WTC11 (cell line): ENCODE measurements around the gene PLAA. TPM values are rescaled to one million over a fixed set of nuclear protein-coding genes. Genes with fewer than 3 reads are reported as not detected.

Experiments
- ATAC-seq: fragments of 200-7000 bp; cut with Tn5 transposase; 2 replicates; pipeline ENCODE4 v1.10.0; 2021; ENCODE audit warnings: mild to moderate bottlenecking, moderate library complexity
- CTCF ChIA-PET: fragments of 300-600 bp; sonication (Branson Sonifier 250); formaldehyde crosslinking; loops from one replicate; lab custom pipeline; 2021; ENCODE audit warnings: antibody characterized with exemption; lab: Charles Lee
- POLR2A ChIA-PET: fragments of 350-600 bp; sonication (Branson Sonifier 250); formaldehyde crosslinking; loops from one replicate; lab custom pipeline; 2021; ENCODE audit warnings: antibody characterized with exemption; lab: Charles Lee
- DNase-seq: peaks from one replicate; pipeline ENCODE4 v3.0.0; 2021; ENCODE audit warnings: low spot score
- H3K27ac Mint-ChIP-seq: 2 replicates; pipeline ENCODE4 v1.8.0; 2021; ENCODE audit warnings: mixed read lengths
- H3K27me3 Mint-ChIP-seq: 2 replicates; pipeline ENCODE4 v1.8.0; 2021; ENCODE audit warnings: low read depth, mild to moderate bottlenecking, moderate library complexity, mixed read lengths
- H3K36me3 Mint-ChIP-seq: 2 replicates; pipeline ENCODE4 v1.8.0; 2021; ENCODE audit warnings: mixed read lengths
- H3K4me1 Mint-ChIP-seq: 2 replicates; pipeline ENCODE4 v1.8.0; 2022; ENCODE audit warnings: mixed read lengths
- H3K4me3 Mint-ChIP-seq: 2 replicates; pipeline ENCODE4 v1.8.0; 2021; ENCODE audit warnings: mild to moderate bottlenecking, moderate library complexity, mixed read lengths
- H3K9me3 Mint-ChIP-seq: 2 replicates; pipeline ENCODE4 v1.8.0; 2021; ENCODE audit warnings: mixed read lengths
- ARID4B ChIP-seq: sonication (generic); formaldehyde crosslinking; IDR thresholded peaks from 2 replicates; pipeline ENCODE4 v1.8.0; 2023; ENCODE audit warnings: missing genetic modification reagents, mild to moderate bottlenecking, borderline replicate concordance
- ATF1 ChIP-seq: sonication (generic); formaldehyde crosslinking; IDR thresholded peaks from 2 replicates; pipeline ENCODE4 v1.8.1; 2023; ENCODE audit warnings: mild to moderate bottlenecking, moderate library complexity, missing genetic modification reagents
- ATF6 ChIP-seq: sonication (generic); formaldehyde crosslinking; IDR thresholded peaks from 2 replicates; pipeline ENCODE4 v1.8.1; 2023; ENCODE audit warnings: mild to moderate bottlenecking, missing genetic modification reagents
- CREM ChIP-seq: sonication (generic); formaldehyde crosslinking; IDR thresholded peaks from 2 replicates; pipeline ENCODE4 v1.8.1; 2022; ENCODE audit warnings: mild to moderate bottlenecking, missing genetic modification reagents, moderate library complexity
- CTCF ChIP-seq: fragments of 200-600 bp; IDR thresholded peaks from 2 replicates; pipeline ENCODE4 v1.8.0; 2022; ENCODE audit warnings: antibody characterized with exemption
- ESRRA ChIP-seq: sonication (generic); formaldehyde crosslinking; IDR thresholded peaks from 2 replicates; pipeline ENCODE4 v1.8.1; 2022; ENCODE audit warnings: mild to moderate bottlenecking, missing genetic modification reagents, borderline replicate concordance
- FOXP1 ChIP-seq: sonication (generic); formaldehyde crosslinking; IDR thresholded peaks from 2 replicates; pipeline ENCODE4 v1.8.0; 2022; ENCODE audit warnings: missing genetic modification reagents, mild to moderate bottlenecking, moderate library complexity, borderline replicate concordance
- IRF2 ChIP-seq: sonication (generic); formaldehyde crosslinking; IDR thresholded peaks from 2 replicates; pipeline ENCODE4 v1.8.0; 2022; ENCODE audit warnings: low read depth, missing genetic modification reagents, borderline replicate concordance
- JAZF1 ChIP-seq: fragments of 250-450 bp; sonication (Bioruptor Pico); IDR thresholded peaks from 2 replicates; pipeline ENCODE4 v1.9.0; 2021; ENCODE audit warnings: moderate library complexity, mild to moderate bottlenecking, inconsistent platforms
- MXD4 ChIP-seq: fragments of 250-450 bp; sonication (Bioruptor Pico); IDR thresholded peaks from 2 replicates; pipeline ENCODE4 v1.8.0; 2021; ENCODE audit warnings: mild to moderate bottlenecking, moderate library complexity, borderline replicate concordance
- SMAD3 ChIP-seq: sonication (generic); formaldehyde crosslinking; IDR thresholded peaks from 2 replicates; pipeline ENCODE4 v1.8.0; 2022; ENCODE audit warnings: missing genetic modification reagents, mild to moderate bottlenecking, borderline replicate concordance
- SMAD4 ChIP-seq: sonication (generic); formaldehyde crosslinking; IDR thresholded peaks from 2 replicates; pipeline ENCODE4 v1.8.0; 2022; ENCODE audit warnings: mild to moderate bottlenecking, missing genetic modification reagents
- TEAD4 ChIP-seq: sonication (generic); formaldehyde crosslinking; IDR thresholded peaks from 2 replicates; pipeline ENCODE4 v1.8.0; 2022; ENCODE audit warnings: mild to moderate bottlenecking, missing genetic modification reagents
- TP53 ChIP-seq: sonication (generic); formaldehyde crosslinking; IDR thresholded peaks from 2 replicates; pipeline ENCODE4 v1.8.1; 2023; ENCODE audit warnings: mild to moderate bottlenecking, missing genetic modification reagents
- ZBTB43 ChIP-seq: sonication (generic); formaldehyde crosslinking; IDR thresholded peaks from 2 replicates; pipeline ENCODE4 v1.8.1; 2023; ENCODE audit warnings: mild to moderate bottlenecking, missing genetic modification reagents
- ZNF263 ChIP-seq: sonication (generic); formaldehyde crosslinking; IDR thresholded peaks from 2 replicates; pipeline ENCODE4 v1.8.1; 2022; ENCODE audit warnings: low read depth, mild to moderate bottlenecking, moderate library complexity, missing genetic modification reagents
- ZNF512 ChIP-seq: sonication (generic); formaldehyde crosslinking; IDR thresholded peaks from 2 replicates; pipeline ENCODE4 v1.8.1; 2022; ENCODE audit warnings: missing genetic modification reagents, borderline replicate concordance
- total RNA-seq: library from RNA; stranded (reverse); gene quantifications from 3 replicates; pipeline ENCODE4 v1.2.3, GENCODE V29; 2021

PLAA gene
- total RNA-seq, 1 experiment from 2014 or later, result 56.1 TPM

GRCh38 chr9:26939955-26940711 lies 6.9 kb downstream of the PLAA start:
- peaks cover 29% of the 10 kb centered on the region for H3K4me1 Mint-ChIP-seq
- H3K36me3 Mint-ChIP-seq, result no peaks in the 10 kb centered on the region
- H3K27ac Mint-ChIP-seq, result no peak overlapping the region
- TF ChIP-seq IRF2 (CRISPR knock-in tag) (no peak), ZNF512 (CRISPR knock-in tag) (no peak), MXD4 (CRISPR knock-in tag) (no peak), ATF6 (CRISPR knock-in tag) (no peak), ZNF263 (no peak), JAZF1 (CRISPR knock-in tag) (no peak), ATF1 (no peak), ESRRA (CRISPR knock-in tag) (no peak), SMAD4 (CRISPR knock-in tag) (no peak), CREM (CRISPR knock-in tag) (no peak), SMAD3 (no peak), ZBTB43 (CRISPR knock-in tag) (no peak)
- peaks cover 4% of the 10 kb centered on the region; the same call in 1 of the 2 replicates for H3K9me3 Mint-ChIP-seq
- no peak for ATAC-seq
- ChIA-PET CTCF (no interaction called here), POLR2A (no interaction called here)
- DNase-seq, result no peak
- H3K4me3 Mint-ChIP-seq, result no peak overlapping the region
- H3K27me3 Mint-ChIP-seq, result no peaks in the 10 kb centered on the region

GRCh38 chr9:26937816-26938371 lies 9.1 kb downstream of the PLAA start:
- Mint-ChIP-seq H3K36me3 (no peaks in the 10 kb centered on the region), H3K4me3 (no peak overlapping the region)
- POLR2A ChIA-PET, result interaction anchor here (1.5 kb wide), 1 partner anchor 18 kb away, joined by 5 read pairs; the partner anchor contains the start of gene IFT74

More at GRCh38 chr9:26937816-26938371, 9.1 kb downstream of the PLAA start:
- TF ChIP-seq CTCF (no peak), SMAD4 (CRISPR knock-in tag) (no peak), TP53 (CRISPR knock-in tag) (no peak), FOXP1 (no peak), TEAD4 (no peak), ARID4B (no peak)
- Mint-ChIP-seq H3K27ac (no peak overlapping the region), H3K9me3 (peaks cover 4% of the 10 kb centered on the region; the same call in 1 of the 2 replicates), H3K27me3 (no peaks in the 10 kb centered on the region), H3K4me1 (peaks cover 23% of the 10 kb centered on the region)
- DNase-seq (no peak), ATAC-seq (no peak; the same call in 1 of the 2 replicates)
- CTCF ChIA-PET, result no interaction called here
